K562 (cell line): Measurements from ENCODE around the gene BOC. TPM values are rescaled to one million over a fixed set of nuclear protein-coding genes. Genes with fewer than 3 reads are reported as not detected.

Source experiments
- ATAC-seq: fragments of 200-7000 bp; cut with Tn5 transposase; 3 replicates; pipeline ENCODE4 v1.9.1; 2020; ENCODE audit warnings: moderate library complexity
- BruUV-seq: library from RNA; stranded (reverse); fragments of 400-500 nt; replicated peaks from 2 replicates; lab custom pipeline; 2021; lab: Mats Ljungman, UMichigan
- CTCF ChIA-PET: fragments of 300-600 bp; formaldehyde crosslinking; extraction: SDS; loops from one replicate; lab custom pipeline; 2021; ENCODE audit warnings: low intra/inter-chr PET ratio; lab: Yijun Ruan, JAX
- POLR2A ChIA-PET: fragments of 300-600, 350-650 bp; sonication (Branson Sonifier 250); formaldehyde crosslinking; extraction: SDS; loops from one replicate; lab custom pipeline; 2021; ENCODE audit warnings: antibody characterized with exemption, inconsistent platforms; lab: Yijun Ruan, JAX
- DNase-seq, 4 experiments: peaks; one replicate each; pipeline versions ENCODE4 v3.0.0 to v3.0.0-alpha.2; 2011 to 2018; ENCODE audit warnings: low spot score in 3 of 4, mixed read lengths in 3 of 4; ENCODE audit errors: extremely low read depth in 1 of 4
- FAIRE-seq: peaks from 2 replicates; lab custom pipeline; 2011; peaks lifted over from hg19 to GRCh38; lab: Jason Lieb, UNC
- H2AFZ ChIP-seq: 2 replicates; pipeline ENCODE4 v1.6.0; 2011; ENCODE audit warnings: low read depth, low read length, control low read depth, inconsistent platforms
- H3K27ac ChIP-seq: fragments of 200-600 bp; 3 replicates; pipeline ENCODE4 v1.8.0; 2011; ENCODE audit warnings: low read depth, mild to moderate bottlenecking, control low read depth, inconsistent platforms, low read length, moderate library complexity, mixed read lengths; ENCODE audit errors: extremely low read depth
- H3K27me3 ChIP-seq, 2 experiments: fragments of 300-600 bp in 1 of 2; 2 replicates in 1 of 2; 3 replicates in 1 of 2; pipeline versions ENCODE4 v1.6.0 to v1.8.0; 2011; ENCODE audit warnings: inconsistent platforms in 2 of 2, low read length in 2 of 2, mild to moderate bottlenecking in 1 of 2, mixed read lengths in 1 of 2, moderate library complexity in 1 of 2; ENCODE audit not compliant: control insufficient read depth in 2 of 2, insufficient read depth in 2 of 2
- H3K36me3 ChIP-seq: fragments of 300-600 bp; 3 replicates; pipeline ENCODE4 v1.8.0; 2011; ENCODE audit warnings: mild to moderate bottlenecking, low read length, inconsistent platforms; ENCODE audit not compliant: control insufficient read depth, insufficient read depth
- H3K4me1 ChIP-seq, 2 experiments: fragments of 200-600 bp in 1 of 2; replicated peaks in 1 of 2; 2 replicates in 1 of 2; 3 replicates in 1 of 2; pipeline versions ENCODE4 v1.5.1 to v1.8.0; 2011; ENCODE audit warnings: inconsistent platforms in 2 of 2, low read length in 2 of 2, mild to moderate bottlenecking in 1 of 2, mixed read lengths in 1 of 2, moderate library complexity in 1 of 2; ENCODE audit not compliant: control insufficient read depth in 2 of 2, insufficient read depth in 2 of 2
- H3K4me2 ChIP-seq: 2 replicates; pipeline ENCODE4 v1.6.1; 2011; ENCODE audit warnings: low read length, control low read depth, inconsistent platforms, mixed read lengths; ENCODE audit not compliant: insufficient read depth
- H3K4me3 ChIP-seq: fragments of 200-600 bp; sonication (generic), shearing (Covaris generic); 2 replicates; pipeline ENCODE4 v1.5.1; 2016; ENCODE audit warnings: control low read depth, inconsistent platforms
- H3K79me2 ChIP-seq: fragments of 200-600 bp; 3 replicates; pipeline ENCODE4 v1.8.0; 2011; ENCODE audit warnings: low read length, inconsistent platforms; ENCODE audit not compliant: control insufficient read depth, insufficient read depth
- H3K9ac ChIP-seq, 2 experiments: 2 replicates each; pipeline versions ENCODE4 v1.6.0 to v1.6.1; 2011; ENCODE audit warnings: low read depth in 2 of 2, low read length in 2 of 2, control low read depth in 1 of 2, inconsistent platforms in 1 of 2, mild to moderate bottlenecking in 1 of 2, mixed read lengths in 1 of 2; ENCODE audit not compliant: insufficient read depth in 1 of 2
- H3K9me1 ChIP-seq: one replicate; pipeline ENCODE4 v1.6.0; 2011; ENCODE audit warnings: inconsistent platforms, mild to moderate bottlenecking, low read length, moderate library complexity; ENCODE audit not compliant: control insufficient read depth, insufficient read depth
- H3K9me3 ChIP-seq: replicated peaks from 2 replicates; pipeline ENCODE4 v1.5.1; 2011; ENCODE audit warnings: low read depth, low read length, inconsistent platforms; ENCODE audit not compliant: control insufficient read depth, insufficient read depth
- H4K20me1 ChIP-seq: replicated peaks from 2 replicates; pipeline ENCODE4 v1.6.1; 2011; ENCODE audit warnings: low read length, inconsistent platforms, mixed read lengths; ENCODE audit not compliant: control insufficient read depth, insufficient read depth
- BCOR ChIP-seq: fragments of 450-650 bp; IDR thresholded peaks from 2 replicates; pipeline ENCODE4 v1.6.1; 2016
- ID3 ChIP-seq, 2 experiments: fragments of 250-450 bp in 1 of 2; fragments of 450-650 bp in 1 of 2; sonication (Bioruptor Pico) in 1 of 2; IDR thresholded peaks; 2 replicates each; pipeline versions ENCODE4 v1.6.1 to v1.8.0; 2016 to 2021; ENCODE audit warnings: mild to moderate bottlenecking in 2 of 2, moderate library complexity in 2 of 2, missing compliant biosample characterization in 1 of 2, missing genetic modification characterization in 1 of 2
- KDM5B ChIP-seq: fragments of 200-600 bp; sonication (generic); IDR thresholded peaks from 2 replicates; pipeline ENCODE4 v1.6.1; 2012; ENCODE audit warnings: low read depth, mild to moderate bottlenecking, moderate library complexity, low read length, control low read depth, inconsistent platforms; ENCODE audit not compliant: insufficient replicate concordance
- KLF6 ChIP-seq: fragments of 250-450 bp; sonication (Bioruptor Pico); IDR thresholded peaks from 2 replicates; pipeline ENCODE4 v1.4.0; 2020; ENCODE audit warnings: mild to moderate bottlenecking, moderate library complexity, borderline replicate concordance
- NFE2 ChIP-seq: IDR thresholded peaks from 2 replicates; pipeline ENCODE4 v1.6.1; 2014; ENCODE audit warnings: antibody characterized with exemption, low read depth
- POLR2AphosphoS5 ChIP-seq: IDR thresholded peaks from 2 replicates; pipeline ENCODE4 v1.6.1; 2011; ENCODE audit warnings: mild to moderate bottlenecking, low read depth, low read length, moderate library complexity; ENCODE audit not compliant: control insufficient read depth, insufficient read depth
- SETDB1 ChIP-seq: IDR thresholded peaks from one replicate; pipeline ENCODE4 v1.6.1; 2012; ENCODE audit warnings: low read length, control low read depth, inconsistent platforms
- TCF15 ChIP-seq: fragments of 250-450 bp; sonication (Bioruptor Pico); IDR thresholded peaks from 2 replicates; pipeline ENCODE4 v1.8.0; 2022; ENCODE audit warnings: moderate library complexity, mild to moderate bottlenecking, inconsistent platforms
- TEAD2 ChIP-seq: fragments of 450-650 bp; IDR thresholded peaks from 2 replicates; pipeline ENCODE4 v1.6.1; 2016; ENCODE audit warnings: missing genetic modification characterization, control low read depth, missing compliant biosample characterization
- WGBS: fragments of 100-300 bp; shearing (Covaris generic); methylation state at CpG from one replicate; pipeline ENCODE4 v1.1.6; 2016; ENCODE audit warnings: low coverage, mixed read lengths; ENCODE audit not compliant: insufficient coverage; ENCODE audit errors: missing lambda C conversion rate; 5-methylcytosine and 5-hydroxymethylcytosine counted together
- in situ Hi-C: fragments of 300-500 bp; cut with MboI; formaldehyde crosslinking; loops from 4 replicates; pipeline ENCODE4 v1.15.0; 2018; ENCODE audit warnings: inconsistent platforms, mixed read lengths
- intact Hi-C: fragments of 100-400 bp; cut with micrococcal nuclease; formaldehyde crosslinking; loops from 2 replicates; pipeline ENCODE4 v1.14.2; 2022
- polyA plus RNA-seq, 8 experiments: library from polyadenylated mRNA; depleted of rRNA in 4 of 8; stranded (reverse) in 5 of 8; unstranded in 3 of 8; fragments of >200 nt; fragmentation: Nextera tagmentation in 2 of 8; fragmentation: Illumina TruSeq in 1 of 8; extraction: Ambion mirVana in 2 of 8; extraction: Trizol in 1 of 8; gene quantifications; 2 replicates each; pipeline versions ENCODE4 v1.2.1 to v1.2.3, GENCODE V29; 2011 to 2014; ENCODE audit warnings: inconsistent platforms in 1 of 8, missing spikeins in 1 of 8
- total RNA-seq, 7 experiments: library from RNA; depleted of rRNA in 6 of 7; stranded (reverse); fragments of >200 nt in 6 of 7; fragmentation: Illumina TruSeq in 2 of 7; extraction: Trizol in 2 of 7; gene quantifications; 2 replicates each; pipeline versions ENCODE4 v1.2.1 to v1.2.3, GENCODE V29; 2011 to 2021; ENCODE audit warnings: low replicate concordance in 1 of 7
- TF ChIP-seq, protein P1 (sequence below): fragments of 250-450 bp; sonication (Bioruptor Pico); IDR thresholded peaks from 2 replicates; pipeline ENCODE4 v1.4.0; 2020; ENCODE audit warnings: mild to moderate bottlenecking
- TF ChIP-seq, protein P2 (sequence below): sonication (generic); IDR thresholded peaks from 2 replicates; pipeline ENCODE4 v1.6.1; 2016
- TF ChIP-seq, protein P3 (sequence below): fragments of 450-650 bp; formaldehyde crosslinking; IDR thresholded peaks from 2 replicates; pipeline ENCODE4 v1.4.0; 2020; ENCODE audit warnings: mild to moderate bottlenecking, moderate library complexity
- TF ChIP-seq, protein P4 (sequence below): fragments of 250-450 bp; sonication (Bioruptor Pico); IDR thresholded peaks from 2 replicates; pipeline ENCODE4 v1.5.0; 2020; ENCODE audit warnings: mild to moderate bottlenecking, borderline replicate concordance

Gene BOC
- total and polyA plus RNA-seq, 9 of the 15 experiments (the other 6 are each of a cell fraction or from before 2014, with no cell fraction given): not detected

DNA sequence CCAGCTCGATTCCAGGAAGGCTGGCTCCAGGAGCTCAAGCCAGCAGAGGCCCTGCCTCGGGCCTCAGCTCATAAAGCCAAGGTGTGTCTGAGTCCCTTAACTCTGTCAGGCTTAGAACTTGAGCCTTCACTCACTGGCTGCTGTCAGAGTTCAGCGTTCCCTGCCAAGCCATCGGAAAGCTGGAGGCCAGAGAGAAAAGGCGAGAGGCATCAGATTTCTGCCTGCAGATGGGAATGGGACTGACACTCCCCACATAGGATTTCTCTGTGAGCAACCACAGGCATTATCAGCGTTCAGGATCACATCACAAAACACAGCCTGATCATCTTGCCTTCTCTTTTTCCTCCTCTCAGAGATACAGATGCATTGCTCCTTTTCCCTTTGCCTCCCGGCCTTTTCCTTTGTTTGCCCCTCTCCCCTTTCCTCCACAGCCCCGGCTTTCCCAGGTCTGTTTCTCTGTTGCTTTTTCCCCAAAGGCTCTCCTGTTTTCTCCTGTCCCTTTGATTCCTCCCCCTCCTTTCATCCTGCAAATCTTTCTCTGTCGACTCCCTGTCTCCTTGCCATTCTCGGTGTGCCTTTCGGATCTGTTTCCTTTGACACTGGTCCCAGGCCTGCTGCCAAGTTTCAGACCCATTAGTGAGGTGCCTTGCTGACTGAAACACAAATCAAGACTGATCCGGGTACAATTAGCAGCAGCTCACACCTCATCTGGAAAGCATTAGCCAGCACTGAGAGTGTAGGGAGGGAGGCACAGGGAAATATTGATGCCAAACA lies 44.5 kb upstream of the BOC start:
- POLR2A ChIA-PET: no interaction called here
- DNase-seq (no peak), FAIRE-seq (no peak), ATAC-seq (no peak)
- BruUV-seq: no TSS peak
- Histone ChIP-seq H4K20me1 (no peaks in the 10 kb centered on the region), H3K9ac (no peak overlapping the region), H3K27me3 (peaks cover 0 to 6% of the 10 kb centered on the region in 2 experiments; a peak in 2 of 5 replicates), H3K4me2 (no peak overlapping the region), H3K36me3 (no peaks in the 10 kb centered on the region), H3K4me3 (no peak overlapping the region), H3K27ac (no peak overlapping the region), H3K79me2 (no peaks in the 10 kb centered on the region), H3K9me1 (no peaks in the 10 kb centered on the region), H3K9me3 (no peaks in the 10 kb centered on the region), H3K4me1 (no peaks in the 10 kb centered on the region), H2AFZ (no peak overlapping the region)
- WGBS: 1% methylated on average over 12 of the region's 12 CpGs
- CTCF ChIA-PET: no interaction called here
- in situ Hi-C loops: no loop called here
- intact Hi-C loops: no loop called here
- TF ChIP-seq SETDB1: no peak
- no peak for TF ChIP-seq BCOR
- no peak for TF ChIP-seq TEAD2 (tag)
- TF ChIP-seq KDM5B: no peak
- TF ChIP-seq, protein P1, sequence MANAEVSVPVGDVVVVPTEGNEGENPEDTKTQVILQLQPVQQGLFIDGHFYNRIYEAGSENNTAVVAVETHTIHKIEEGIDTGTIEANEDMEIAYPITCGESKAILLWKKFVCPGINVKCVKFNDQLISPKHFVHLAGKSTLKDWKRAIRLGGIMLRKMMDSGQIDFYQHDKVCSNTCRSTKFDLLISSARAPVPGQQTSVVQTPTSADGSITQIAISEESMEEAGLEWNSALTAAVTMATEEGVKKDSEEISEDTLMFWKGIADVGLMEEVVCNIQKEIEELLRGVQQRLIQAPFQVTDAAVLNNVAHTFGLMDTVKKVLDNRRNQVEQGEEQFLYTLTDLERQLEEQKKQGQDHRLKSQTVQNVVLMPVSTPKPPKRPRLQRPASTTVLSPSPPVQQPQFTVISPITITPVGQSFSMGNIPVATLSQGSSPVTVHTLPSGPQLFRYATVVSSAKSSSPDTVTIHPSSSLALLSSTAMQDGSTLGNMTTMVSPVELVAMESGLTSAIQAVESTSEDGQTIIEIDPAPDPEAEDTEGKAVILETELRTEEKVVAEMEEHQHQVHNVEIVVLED (CRISPR knock-in tag): no peak
- no peak for TF ChIP-seq NFE2
- TF ChIP-seq, protein P2, sequence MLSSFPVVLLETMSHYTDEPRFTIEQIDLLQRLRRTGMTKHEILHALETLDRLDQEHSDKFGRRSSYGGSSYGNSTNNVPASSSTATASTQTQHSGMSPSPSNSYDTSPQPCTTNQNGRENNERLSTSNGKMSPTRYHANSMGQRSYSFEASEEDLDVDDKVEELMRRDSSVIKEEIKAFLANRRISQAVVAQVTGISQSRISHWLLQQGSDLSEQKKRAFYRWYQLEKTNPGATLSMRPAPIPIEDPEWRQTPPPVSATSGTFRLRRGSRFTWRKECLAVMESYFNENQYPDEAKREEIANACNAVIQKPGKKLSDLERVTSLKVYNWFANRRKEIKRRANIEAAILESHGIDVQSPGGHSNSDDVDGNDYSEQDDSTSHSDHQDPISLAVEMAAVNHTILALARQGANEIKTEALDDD: no peak
- no peak for TF ChIP-seq POLR2AphosphoS5
- TF ChIP-seq, protein P3, sequence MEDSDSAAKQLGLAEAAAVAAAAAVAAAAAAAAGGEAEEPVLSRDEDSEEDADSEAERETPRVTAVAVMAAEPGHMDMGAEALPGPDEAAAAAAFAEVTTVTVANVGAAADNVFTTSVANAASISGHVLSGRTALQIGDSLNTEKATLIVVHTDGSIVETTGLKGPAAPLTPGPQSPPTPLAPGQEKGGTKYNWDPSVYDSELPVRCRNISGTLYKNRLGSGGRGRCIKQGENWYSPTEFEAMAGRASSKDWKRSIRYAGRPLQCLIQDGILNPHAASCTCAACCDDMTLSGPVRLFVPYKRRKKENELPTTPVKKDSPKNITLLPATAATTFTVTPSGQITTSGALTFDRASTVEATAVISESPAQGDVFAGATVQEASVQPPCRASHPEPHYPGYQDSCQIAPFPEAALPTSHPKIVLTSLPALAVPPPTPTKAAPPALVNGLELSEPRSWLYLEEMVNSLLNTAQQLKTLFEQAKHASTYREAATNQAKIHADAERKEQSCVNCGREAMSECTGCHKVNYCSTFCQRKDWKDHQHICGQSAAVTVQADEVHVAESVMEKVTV (CRISPR knock-in tag): no peak
- no peak for TF ChIP-seq ID3 (CRISPR knock-in tag; IDR thresholded peaks at IDR 0.05)
- TF ChIP-seq ID3 (tag; IDR thresholded peaks at IDR 0.05): no peak
- TF ChIP-seq, protein P4, sequence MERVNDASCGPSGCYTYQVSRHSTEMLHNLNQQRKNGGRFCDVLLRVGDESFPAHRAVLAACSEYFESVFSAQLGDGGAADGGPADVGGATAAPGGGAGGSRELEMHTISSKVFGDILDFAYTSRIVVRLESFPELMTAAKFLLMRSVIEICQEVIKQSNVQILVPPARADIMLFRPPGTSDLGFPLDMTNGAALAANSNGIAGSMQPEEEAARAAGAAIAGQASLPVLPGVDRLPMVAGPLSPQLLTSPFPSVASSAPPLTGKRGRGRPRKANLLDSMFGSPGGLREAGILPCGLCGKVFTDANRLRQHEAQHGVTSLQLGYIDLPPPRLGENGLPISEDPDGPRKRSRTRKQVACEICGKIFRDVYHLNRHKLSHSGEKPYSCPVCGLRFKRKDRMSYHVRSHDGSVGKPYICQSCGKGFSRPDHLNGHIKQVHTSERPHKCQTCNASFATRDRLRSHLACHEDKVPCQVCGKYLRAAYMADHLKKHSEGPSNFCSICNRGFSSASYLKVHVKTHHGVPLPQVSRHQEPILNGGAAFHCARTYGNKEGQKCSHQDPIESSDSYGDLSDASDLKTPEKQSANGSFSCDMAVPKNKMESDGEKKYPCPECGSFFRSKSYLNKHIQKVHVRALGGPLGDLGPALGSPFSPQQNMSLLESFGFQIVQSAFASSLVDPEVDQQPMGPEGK (CRISPR knock-in tag): no peak
- no peak for TF ChIP-seq KLF6 (CRISPR knock-in tag)
- no peak for TF ChIP-seq TCF15
